ENCODE data around the gene KRTAP5-4. TPM values are rescaled to one million over a fixed set of nuclear protein-coding genes. Genes with fewer than 3 reads are reported as not detected.
A peak's percentile ranks its signal among the peaks of the same experiment; 100 is the strongest.
"Not testable (repeated sequence)": the region's sequence is repeated elsewhere in the genome, so short reads cannot be mapped to it uniquely, and the experiment has no call there.

Gene KRTAP5-4
- polyA plus RNA-seq, 1 donor, result not detected

DNA sequence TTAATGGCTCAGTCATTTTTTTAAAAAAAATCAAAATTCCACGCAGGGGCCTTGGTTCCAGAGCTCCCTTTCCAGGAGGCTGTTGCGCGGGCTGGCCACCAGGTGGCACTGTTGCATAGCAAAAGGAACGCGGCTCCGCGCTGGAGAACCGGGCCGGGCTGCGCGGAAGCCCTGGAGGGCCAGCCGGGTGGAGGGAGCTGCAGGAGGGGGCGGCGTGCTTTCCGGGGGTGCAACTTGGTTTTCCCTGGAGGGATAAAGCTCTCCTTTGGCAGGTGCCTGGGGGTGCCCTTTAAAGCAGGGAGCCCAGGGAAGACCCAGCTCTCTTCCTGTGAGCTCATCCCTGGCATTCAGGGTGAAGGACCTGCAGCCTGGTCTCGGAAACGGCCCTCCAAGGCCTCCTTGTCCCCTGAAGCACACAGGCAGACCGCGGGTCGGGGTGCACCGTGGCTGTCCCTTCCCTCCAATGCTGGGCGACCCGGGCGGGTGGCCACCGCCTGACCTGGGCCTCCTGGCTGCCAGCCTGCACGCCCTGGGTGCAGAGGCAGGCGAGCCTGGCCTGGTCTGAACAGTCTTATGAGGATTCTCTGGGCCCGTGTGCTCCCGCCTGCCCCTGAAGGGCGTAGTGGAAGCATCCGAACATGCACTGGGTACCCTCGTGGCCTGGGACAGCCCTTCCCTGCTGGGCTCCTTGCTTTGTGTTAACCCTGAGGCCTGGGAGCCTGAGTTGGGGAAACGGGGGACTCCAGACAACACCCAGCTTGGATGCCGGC is 31.0 kb upstream of the KRTAP5-4 start:
- DNase-seq, result peak; percentile 79

DNA sequence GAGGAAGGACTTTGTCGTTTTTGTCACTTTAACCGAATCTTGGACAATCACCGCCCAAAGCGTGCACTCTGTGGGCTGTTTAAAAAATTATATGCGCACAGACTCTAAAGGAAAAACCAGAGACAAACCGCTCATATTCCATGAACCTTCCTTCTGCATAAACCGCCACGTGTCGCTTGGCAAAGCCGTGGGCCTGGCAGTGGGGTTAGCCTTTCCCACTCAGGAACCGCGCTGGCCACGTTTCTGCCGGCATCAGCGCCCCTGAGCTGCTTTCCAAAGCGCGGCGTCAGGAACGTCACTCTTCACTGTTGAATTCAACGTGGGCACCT is 30.5 kb upstream of the KRTAP5-4 start:
- no peak for DNase-seq

DNA sequence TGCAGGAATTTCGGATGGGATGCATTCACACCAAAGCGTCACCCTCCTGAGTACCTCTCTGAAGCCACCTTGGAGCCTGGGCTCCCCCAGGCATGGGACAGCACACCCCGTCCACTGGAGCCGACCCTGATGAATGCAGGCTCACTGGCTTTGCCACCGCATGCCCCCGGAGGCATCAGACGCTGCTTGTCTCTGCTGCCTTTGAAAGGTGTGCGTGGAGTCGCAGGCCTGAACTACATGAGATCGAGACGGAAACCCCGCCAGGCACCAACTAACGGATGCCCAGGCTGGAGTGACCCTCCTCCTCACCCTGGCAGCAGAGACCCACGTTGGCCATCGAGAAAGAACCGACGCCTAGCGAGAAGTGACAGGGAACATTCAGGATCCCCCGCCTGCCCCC is 30.1 kb upstream of the KRTAP5-4 start:
- DNase-seq, result no peak

DNA sequence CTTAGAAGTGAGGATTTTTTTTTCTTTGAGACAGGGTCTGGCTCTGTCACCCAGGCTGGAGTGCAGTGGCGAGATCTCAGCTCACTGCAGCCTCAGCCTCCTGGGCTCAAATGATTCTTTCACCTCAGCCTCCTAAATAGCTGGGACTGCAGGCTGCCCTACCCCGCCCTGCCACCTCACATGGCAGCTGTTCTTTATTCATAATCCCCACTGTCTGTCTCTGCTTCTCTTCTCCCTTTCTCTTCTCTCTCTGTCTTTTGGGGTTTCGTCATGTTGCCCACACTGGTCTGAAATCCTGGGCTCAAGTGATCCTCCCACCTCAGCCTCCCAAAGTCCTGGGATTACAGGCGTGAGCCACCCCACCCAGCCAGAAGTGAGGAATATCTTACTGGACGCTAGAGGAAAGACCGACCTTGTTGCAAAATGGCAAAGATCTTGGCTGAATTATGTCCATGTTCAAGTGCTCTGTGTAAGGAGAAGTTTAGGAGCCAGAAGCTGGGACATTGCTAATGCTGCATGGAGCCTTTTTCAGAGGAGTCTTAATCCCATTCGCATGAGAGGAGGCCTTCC is 29.6 kb upstream of the KRTAP5-4 start:
- DNase-seq, result no peak

DNA sequence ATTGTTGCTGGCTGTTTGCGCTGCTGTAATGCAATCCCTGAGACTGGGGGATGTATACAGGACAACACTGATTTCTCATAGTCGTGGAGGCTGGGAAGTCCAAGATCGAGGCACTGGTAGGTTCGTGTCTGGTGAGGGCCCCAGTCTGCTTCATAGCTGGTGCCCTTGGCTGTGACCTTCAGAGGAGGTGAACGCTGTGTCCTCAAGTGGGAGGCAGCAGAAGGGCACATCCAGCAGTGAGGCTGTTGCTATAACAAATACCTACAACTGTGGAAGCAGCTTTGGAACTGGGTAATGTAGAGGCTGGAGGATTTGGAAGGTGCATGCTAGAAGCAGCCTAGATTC is 29.0 kb upstream of the KRTAP5-4 start:
- no peak for DNase-seq

DNA sequence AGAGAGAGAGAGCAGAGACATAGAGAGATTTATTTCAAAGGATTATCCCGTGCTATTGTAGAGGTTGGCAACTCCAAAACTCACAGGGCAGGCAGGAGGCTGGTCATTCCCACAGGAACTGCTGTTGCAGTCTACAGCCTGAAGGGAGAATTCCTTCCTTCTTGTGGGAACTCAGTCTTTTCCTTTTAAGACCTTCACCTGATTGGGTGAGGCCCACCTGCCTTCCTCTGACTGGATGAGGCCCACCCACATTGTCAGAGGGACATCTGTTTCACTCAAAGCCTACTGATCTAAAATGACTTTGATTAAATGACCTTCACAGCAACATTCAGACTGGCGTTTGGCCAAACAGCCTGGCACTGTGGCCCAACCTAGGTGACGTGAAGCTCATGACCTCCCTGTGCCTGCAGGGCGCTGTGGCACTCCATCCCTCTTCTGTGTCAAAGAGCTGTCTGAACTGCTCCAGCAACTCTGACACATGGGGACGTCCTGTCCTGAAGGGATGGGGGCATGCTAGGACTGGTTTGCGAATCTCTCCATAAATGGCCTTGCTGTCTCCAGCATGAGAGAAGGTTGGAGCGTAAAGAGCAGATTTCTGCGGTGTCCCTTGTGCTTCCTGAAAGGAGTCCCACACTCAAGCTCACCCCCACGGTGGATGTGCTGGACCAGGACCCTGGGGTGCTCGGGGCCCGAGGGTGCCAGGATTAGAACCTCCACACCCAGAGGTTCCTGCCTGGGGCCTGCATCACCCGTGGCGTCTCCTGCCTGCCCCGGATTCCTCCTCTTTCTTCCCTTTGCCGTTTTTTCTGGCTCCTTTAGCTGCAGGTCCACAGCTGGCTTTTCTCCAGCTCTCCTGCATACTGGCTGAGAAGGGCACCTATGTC is 28.3 kb upstream of the KRTAP5-4 start:
- DNase-seq, result no peak

DNA sequence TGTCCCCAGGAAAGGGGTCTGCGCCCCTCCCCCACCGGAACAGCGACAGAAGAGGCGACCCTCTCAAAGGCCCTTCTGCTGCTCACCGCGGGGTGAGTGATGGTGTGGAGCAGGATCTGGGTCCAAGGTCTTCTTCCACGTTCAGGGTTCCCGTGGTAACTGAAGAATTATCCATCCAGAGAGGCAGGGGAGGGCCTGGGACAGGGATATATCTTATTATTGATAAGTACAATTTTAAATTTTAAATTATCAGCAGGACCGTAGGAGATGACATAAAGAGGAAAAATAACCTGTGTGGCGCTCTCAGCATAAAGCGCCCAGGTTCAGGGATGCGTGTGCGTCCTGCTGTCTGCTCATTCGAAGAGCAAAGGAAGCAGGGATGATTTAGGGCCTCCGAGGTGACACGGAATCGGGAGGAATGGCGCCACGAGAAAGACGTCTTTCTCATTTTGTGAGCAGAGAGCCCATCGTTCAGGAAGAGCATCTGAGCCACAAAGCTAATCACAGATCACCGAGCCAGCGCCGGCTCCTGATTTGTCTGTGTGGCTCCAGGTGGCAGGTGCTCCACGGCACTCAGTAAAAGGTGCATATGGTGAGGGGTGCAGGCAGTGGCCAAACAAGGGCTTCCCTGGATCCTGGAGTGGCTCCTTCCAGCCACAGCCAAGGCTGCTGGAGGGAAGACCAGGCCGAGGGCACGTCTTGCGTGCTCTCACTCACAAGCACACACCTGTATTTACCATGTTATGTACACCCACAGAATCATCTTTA is 26.9 kb upstream of the KRTAP5-4 start:
- DNase-seq, result no peak

DNA sequence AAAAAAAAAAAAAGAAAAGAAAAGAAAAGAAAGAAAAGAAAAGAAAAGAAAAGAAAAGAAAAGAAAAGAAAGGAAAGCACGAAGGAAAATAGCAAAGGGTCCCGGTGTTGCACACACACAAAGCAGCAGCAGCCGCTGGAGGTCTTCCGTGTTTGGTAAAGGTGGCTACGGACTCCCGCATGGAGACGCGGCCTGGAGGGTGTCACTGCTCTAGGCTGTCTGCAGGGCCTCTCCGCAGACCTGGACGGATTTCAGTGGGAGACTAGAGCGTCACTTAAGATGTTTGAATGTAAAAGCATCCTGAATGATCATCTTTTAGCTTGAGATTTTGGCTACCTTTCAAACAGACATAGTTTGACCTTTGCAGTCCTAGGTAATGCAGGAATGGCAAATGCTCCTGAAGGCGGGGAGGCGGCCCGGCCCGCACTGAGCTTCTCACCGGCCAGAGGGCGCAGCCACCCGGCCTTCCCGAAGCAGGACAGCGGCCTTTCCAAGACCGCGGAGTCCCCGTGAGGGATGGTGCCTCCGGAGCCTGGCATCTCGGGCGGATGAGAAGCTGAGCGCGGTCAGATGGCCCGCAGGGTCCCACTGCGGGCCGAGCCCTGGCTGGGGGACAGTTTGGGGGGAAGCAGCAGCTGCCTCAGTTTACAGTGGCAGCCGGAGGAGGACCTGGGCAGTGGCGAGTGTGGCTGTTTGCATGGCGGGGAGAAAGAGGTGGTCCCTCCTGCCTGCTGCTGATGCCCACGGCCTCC is 26.1 kb upstream of the KRTAP5-4 start:
- DNase-seq, result no peak

DNA sequence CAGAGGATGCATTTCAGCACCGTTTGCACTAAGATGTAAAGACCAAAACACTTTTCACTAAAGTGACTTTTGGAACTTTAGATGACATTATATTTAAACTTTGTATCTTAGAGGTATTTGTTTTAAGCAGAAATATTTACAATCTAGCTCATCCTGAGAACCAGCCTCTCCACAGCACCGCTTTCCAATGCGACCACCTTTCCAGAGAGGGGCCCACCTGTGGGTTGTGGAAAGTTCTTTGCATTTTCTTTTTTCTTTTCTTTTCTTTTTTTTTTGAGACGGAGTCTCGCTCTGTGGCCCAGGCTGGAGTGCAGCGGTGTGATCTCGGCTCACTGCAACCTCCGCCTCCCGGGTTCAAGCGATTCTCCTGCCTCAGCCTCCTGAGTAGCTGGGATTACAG is 24.6 kb upstream of the KRTAP5-4 start:
- not testable (repeated sequence) for DNase-seq

DNA sequence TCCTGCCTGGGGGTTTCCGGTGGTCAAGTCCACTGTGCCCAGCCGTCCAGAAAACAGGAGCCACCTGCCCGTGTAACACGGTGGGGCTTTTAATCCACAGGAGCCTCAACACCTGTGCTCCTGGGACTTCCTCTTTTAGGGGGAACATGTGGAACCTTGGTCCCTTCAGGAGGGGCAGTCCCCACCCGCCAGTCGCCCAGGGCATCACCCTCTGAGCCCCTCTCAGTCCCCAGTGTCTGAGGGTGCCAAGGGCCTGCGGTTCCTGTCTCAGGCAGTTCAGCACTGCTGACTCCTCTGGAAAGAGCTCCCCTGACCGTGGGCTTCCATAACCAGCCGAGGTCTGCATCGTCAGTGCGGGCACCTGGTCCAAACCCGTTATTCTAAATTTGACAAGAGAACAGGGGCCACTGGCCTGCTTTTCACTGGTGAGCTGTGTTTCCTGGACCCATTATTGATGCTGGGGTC is 23.5 kb upstream of the KRTAP5-4 start:
- DNase-seq, result no peak

DNA sequence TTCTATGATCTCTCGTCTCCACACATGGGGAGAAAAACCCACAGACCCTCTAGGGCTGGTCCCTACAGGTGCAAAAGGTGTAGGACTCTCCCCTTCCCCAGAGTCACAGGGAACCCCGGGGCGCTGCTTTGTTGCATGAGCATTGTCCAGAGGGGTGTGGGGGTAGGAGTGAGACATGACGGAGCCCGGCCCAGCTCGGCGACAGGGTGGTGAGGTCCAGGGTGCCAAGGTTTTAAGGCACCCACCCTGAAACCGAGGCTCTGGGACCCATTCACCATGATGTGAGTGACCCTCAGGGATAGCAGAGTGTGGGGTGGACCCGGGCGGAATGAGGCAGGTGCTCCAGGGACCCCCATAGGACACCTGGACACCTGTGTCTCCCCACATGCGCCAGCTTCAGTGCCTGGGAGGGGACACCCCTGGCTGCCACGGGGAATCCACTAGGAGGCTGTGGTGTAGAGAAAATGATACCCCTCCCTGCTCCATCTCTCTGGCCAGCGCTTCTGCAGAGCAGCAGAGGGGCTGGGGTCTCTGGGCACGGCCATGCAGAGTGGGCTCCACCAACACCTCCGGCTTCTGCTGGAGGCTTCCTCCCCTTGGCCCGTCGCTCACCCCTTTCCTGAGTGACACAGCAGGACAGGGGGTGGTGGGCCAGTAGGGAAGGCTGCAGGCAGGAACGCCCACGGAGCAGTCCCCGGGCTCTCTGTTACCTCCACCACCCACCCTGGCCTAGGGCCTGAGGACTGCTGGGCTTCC is 22.8 kb upstream of the KRTAP5-4 start:
- DNase-seq, result no peak

DNA sequence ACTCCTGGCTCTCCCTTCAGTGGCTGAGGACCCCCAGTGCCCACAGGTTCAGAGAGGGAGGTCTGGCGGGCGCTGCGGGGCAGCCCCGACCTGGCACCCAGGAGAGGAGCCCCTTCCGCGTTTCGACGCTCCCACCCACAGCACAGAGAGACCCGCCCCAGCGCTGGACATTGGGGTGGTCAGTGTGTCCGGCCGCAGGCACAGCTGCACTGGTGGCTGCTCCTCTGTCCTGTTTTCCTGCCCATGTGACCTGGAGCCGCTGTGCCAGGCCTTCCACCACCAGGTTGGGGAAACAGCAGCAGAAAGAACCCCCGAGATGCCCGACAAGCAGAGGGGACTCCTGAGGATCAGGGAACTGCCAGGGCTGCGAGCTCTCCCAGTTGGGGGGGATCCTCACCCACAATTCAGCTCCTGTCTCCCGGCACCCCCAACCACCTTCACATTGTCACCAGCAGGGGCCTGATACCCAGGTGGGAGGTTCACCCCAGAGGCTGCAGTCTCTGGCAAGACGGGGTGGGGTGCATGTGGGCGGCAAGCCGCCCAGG is 21.3 kb upstream of the KRTAP5-4 start:
- DNase-seq, result no peak

DNA sequence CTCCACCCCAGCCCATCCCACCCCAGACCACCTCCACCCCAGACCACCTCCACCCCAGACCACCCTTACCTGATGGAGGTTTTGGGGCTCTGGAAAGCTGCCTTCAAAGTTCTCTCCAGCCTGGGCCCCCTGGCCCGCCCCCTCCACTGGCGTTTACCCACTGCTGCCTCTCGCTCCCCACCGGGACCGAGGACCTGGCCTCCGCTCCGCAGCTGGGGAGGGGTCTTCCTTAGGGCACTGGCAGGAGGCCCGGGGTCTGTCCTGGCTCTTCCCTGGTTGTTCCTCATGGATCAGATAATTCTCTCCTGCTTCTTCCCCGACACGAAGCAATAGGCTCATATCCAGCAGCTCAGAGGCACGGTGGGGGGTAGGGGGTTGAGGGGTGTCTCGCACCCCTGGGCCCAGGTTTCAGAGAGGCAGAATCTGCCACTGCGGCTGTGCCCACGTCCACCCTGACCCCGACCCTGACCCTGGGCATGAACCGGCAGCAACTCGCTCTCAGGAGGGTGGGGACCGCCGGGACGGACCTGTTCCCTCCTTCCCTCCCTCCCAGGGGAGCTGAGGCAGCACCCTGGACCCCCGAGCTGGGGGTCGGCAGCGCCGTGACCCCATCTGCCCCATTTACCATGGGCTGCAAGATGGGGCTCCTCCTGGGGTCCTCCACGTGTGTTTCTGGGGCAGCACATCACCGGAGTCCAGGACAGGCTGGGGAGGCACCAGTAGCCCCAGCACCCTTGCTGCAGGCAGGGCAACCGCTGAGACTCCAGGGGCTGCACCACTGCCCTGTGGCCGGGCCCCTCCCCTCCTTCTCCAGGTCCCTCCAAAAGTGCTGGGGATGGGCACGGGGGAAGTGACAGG is 20.6 kb upstream of the KRTAP5-4 start:
- no peak for DNase-seq

DNA sequence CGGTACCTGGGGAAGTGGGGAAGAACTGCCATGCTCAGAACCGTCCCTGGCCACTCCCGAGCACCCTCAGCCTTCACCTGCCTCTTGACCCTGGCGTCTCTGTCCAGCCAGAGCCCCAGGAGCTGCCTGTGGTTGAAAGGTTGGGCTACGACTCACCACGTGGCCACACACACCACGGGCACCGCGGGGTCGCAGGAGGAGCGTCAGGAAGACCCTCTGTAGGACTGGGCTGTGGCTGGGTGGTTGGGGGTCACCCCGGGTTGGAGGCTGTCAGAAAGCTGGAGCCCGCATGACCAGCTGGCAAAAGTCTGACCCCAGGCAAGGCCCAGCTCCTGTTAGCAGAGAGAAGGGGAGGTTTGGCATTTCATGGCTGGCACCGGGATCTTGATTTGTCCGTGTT is 19.2 kb upstream of the KRTAP5-4 start:
- DNase-seq, result no peak

DNA sequence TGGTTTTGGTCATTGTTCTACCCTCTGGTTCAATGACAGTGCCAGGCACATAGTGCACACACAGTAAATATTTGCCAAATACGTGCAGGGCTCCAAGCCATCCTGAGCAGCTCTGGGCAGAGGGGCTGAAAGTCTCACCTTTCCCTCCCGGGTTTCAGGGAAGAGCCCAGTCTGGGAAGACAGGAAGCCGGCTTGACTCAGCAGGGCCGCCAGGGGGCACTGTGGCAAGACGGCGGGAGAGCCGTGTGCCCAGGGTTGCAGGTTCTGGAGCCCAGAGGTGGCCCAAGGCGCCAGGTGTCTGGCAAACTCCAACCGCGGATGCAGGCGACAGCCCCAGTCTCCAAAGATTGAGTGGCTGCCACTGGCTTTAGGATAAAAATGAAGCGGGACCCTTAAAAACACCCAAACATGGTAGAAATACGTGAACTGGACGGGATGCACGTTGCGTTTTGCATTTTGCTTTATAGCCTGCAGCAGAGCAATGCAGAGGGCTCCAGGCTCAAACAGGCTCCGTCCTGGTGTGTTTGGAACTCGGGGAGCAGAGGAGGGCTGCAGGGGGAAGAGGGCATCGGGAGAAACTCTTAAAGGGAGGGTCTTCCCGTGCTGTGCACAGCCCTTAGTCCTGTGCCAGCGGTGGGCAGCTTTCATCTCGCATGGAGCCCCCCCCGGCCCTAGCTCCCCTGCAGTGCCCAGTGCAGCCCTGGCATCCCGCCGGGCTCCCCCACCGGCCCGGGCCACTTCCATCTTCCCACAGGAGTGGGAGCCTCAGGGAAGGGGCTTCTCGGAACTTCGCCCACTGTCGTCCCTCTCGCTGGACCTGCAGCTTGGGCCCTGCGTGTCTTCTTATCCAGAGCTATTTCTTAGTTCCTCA is 18.4 kb upstream of the KRTAP5-4 start:
- no peak for DNase-seq

DNA sequence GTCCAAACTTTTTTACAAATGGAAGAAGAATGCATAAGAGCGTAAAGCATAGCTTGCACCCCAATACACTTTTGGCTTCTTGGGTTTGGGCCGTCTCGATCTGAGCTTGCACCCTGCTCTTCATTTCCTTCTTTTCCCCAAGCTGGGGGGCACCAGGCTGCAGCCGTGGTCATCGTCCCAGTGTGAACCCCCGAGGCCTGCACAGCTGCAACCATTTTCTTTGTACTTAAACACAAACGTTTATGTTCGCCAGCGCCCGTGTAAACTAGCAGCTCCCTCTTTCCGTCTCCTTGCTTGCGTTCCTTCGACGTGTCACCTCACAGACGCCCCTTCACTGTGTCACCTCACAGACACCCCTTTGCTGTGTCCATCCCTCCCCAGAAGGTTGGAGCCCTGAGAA is 17.7 kb upstream of the KRTAP5-4 start:
- DNase-seq, result no peak

DNA sequence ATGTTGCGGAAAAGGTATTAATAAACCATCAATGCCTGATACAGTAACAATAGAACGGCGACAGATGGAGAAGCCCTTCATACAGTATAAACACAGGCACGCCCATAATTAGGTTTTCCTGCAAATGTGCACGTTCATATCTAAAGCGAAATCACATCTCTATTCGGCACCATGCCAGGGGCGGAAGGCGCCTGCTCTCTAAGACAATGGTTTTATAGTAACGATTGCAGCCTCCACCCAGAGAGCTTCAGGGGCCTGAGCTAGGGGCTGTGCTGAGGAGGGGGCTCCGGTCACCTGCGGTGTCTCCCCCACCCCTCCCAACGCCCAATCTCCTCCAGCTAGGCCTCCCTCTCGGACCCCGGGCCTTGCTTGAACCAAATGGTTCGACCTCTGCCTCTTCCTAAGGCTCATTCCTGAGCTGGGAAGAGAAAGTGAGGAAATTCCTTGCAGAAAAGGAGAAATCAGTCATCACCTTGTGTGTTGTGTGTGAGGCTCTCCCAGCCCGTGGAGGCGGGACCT is 17.2 kb upstream of the KRTAP5-4 start:
- no peak for DNase-seq

DNA sequence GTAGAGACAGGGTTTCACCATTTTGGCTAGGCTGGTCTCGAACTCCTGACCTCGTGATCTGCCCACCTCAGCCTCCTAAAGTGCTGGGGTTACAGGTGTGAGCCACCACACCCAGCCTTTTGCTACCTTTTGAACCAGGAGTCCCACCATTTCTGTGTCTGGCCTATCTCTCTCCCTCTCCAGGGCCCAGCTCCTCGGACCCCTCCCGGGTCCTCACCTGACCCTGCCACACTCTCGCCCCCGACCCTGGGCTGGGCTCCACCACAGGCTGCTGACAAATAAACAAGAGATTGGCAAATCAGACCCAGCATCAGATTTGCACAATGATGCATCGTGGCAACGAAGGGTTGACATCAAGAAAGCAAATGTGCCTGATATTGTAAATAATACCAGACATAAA is 16.4 kb upstream of the KRTAP5-4 start:
- DNase-seq, result no peak

DNA sequence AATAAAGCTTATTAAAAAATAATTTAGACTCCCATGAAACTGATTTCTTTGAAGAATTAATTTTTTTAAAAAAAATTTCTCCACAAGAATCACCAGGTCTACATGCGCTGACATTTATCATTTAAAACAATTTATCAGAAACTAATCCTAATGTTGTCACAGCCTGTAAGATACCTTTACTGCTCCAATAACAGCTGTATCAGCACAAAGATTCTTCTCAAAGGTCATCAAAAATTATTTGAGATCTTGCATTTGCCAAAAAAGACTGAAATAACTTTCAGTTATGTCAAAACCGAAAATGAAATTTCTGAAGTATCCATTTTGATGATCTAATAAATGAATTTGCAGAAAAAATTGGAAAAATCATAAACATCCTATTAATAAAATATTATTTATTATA is 15.7 kb upstream of the KRTAP5-4 start:
- DNase-seq, result no peak
